Esophagus muscularis mucosa (tissue), 4 donors: Measurements from ENCODE around the gene MYBPC1. TPM values are rescaled to one million over a fixed set of nuclear protein-coding genes. Genes with fewer than 3 reads are reported as not detected.

Source experiments
- DNase-seq: peaks from one replicate; pipeline ENCODE4 v3.0.0-alpha.2; 2017; ENCODE audit errors: extremely low spot score
- H3K27ac ChIP-seq, 4 donors: fragments of 200-600 bp; sonication (generic); replicated peaks in 1 of 4; 1 replicate in 3 of 4; 2 replicates in 1 of 4; pipeline ENCODE4 v1.5.1; 2016 to 2019; ENCODE audit warnings: mild to moderate bottlenecking in 1 of 4
- H3K27me3 ChIP-seq, 4 donors: fragments of 200-600 bp; sonication (generic); one replicate each; pipeline versions ENCODE4 v1.5.1 to v1.6.0; 2016 to 2019
- H3K36me3 ChIP-seq, 4 donors: fragments of 200-600 bp; sonication (generic); one replicate each; pipeline ENCODE4 v1.5.1; 2016 to 2019
- H3K4me1 ChIP-seq, 4 donors: fragments of 200-600 bp; sonication (generic); one replicate each; pipeline ENCODE4 v1.5.1; 2016 to 2019
- H3K4me3 ChIP-seq, 4 donors: fragments of 200-600 bp; sonication (generic); 1 replicate in 2 of 4; 2 replicates in 2 of 4; pipeline ENCODE4 v1.5.1; 2016 to 2019; ENCODE audit warnings: mild to moderate bottlenecking in 4 of 4, moderate library complexity in 1 of 4
- H3K9me3 ChIP-seq, 4 donors: fragments of 200-600 bp; sonication (generic); 1 replicate in 3 of 4; 2 replicates in 1 of 4; pipeline ENCODE4 v1.5.1; 2016 to 2019
- EP300 ChIP-seq: sonication (generic); formaldehyde crosslinking; IDR thresholded peaks from one replicate; pipeline ENCODE4 v1.6.1; 2017; ENCODE audit warnings: antibody characterized with exemption
- POLR2A ChIP-seq: fragments of 450-650 bp; IDR thresholded peaks from one replicate; pipeline ENCODE4 v1.6.1; 2017; ENCODE audit warnings: antibody characterized with exemption, moderate library complexity, mild to moderate bottlenecking, low read depth
- POLR2AphosphoS5 ChIP-seq, 2 donors: sonication (generic); formaldehyde crosslinking; IDR thresholded peaks; one replicate each; pipeline ENCODE4 v1.6.1; 2017; ENCODE audit warnings: antibody characterized with exemption in 2 of 2
- WGBS: methylation state at CpG from one replicate; pipeline ENCODE4 v1.1.5; 2018; 5-methylcytosine and 5-hydroxymethylcytosine counted together
- intact Hi-C: fragments of 100-400 bp; cut with DNase I; formaldehyde crosslinking; loops from one replicate; pipeline ENCODE4 v1.15.1; 2023
- total RNA-seq, 4 donors: library from RNA; depleted of rRNA; stranded (reverse); fragments of >200 nt; gene quantifications; one replicate each; pipeline versions ENCODE4 v1.1.0 to v1.2.1, GENCODE V29; 2016
- TF ChIP-seq, protein P1 (sequence below), 3 experiments: fragments of 200-600 bp in 2 of 3; fragments of 450-650 bp in 1 of 3; sonication (generic) in 2 of 3; IDR thresholded peaks; one replicate each; pipeline ENCODE4 v1.5.1; 2017 to 2019; ENCODE audit warnings: antibody characterized with exemption in 3 of 3, mild to moderate bottlenecking in 2 of 3, moderate library complexity in 1 of 3

Gene MYBPC1
- total RNA-seq, 4 donors from 2014 or later = 0.13 to 0.17 TPM; not detected in 2

DNA sequence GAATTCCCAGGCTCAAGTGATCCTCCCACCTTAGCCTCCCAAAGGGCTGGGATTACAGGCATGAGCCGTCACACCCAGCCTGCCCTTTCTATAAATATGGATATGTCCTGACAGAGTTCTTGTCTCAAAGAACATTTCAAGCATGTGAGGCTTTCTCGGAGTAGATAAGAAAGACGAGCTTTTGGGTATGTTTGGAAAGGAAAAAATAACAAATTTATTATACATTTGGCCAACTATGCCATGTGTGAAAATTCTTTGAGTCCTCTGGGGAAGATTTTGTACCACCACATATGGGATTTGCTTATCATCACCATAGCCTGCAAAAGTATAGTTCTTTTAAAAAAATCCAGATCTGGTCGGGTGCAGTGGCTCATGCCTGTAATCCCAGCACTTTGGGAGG is 23.7 kb upstream of the MYBPC1 start:
- intact Hi-C loops = no loop called here
- Histone ChIP-seq H3K4me3 (no peak overlapping the region), H3K9me3 (no peaks in the 10 kb centered on the region), H3K4me1 (peaks cover 0 to 8% (median 2%) of the 10 kb centered on the region in 4 donors), H3K27me3 (no peaks in the 10 kb centered on the region), H3K36me3 (no peaks in the 10 kb centered on the region), H3K27ac (no peak overlapping the region)
- TF ChIP-seq EP300 = no peak
- TF ChIP-seq, protein P1, sequence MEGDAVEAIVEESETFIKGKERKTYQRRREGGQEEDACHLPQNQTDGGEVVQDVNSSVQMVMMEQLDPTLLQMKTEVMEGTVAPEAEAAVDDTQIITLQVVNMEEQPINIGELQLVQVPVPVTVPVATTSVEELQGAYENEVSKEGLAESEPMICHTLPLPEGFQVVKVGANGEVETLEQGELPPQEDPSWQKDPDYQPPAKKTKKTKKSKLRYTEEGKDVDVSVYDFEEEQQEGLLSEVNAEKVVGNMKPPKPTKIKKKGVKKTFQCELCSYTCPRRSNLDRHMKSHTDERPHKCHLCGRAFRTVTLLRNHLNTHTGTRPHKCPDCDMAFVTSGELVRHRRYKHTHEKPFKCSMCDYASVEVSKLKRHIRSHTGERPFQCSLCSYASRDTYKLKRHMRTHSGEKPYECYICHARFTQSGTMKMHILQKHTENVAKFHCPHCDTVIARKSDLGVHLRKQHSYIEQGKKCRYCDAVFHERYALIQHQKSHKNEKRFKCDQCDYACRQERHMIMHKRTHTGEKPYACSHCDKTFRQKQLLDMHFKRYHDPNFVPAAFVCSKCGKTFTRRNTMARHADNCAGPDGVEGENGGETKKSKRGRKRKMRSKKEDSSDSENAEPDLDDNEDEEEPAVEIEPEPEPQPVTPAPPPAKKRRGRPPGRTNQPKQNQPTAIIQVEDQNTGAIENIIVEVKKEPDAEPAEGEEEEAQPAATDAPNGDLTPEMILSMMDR (IDR thresholded peaks at IDR 0.05) = no peak
- TF ChIP-seq POLR2A = no peak
- no peak for TF ChIP-seq POLR2AphosphoS5 (IDR thresholded peaks at IDR 0.05)
- 58% methylated on average over 4 of the region's 4 CpGs for WGBS
- no peak for DNase-seq

DNA sequence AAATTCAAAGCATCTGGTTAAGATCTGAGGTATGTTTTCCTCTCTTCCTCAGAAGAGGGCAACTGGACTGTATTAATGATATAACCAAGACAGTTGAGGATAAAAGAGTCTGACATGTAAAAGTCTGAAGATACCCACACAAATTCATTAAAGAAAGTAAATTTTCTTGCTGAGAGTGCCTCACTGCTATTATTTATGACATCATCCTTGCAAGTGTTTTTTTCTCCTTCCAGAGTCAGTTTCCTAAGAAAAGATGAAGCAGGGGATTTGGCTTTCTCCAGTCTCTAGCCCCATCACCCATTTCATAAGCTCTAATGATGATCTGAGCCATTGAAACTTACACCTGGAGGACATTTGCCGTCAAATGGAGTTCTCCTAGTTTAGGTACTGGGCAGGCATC is 21.0 kb upstream of the MYBPC1 start:
- Histone ChIP-seq H3K36me3 (no peaks in the 10 kb centered on the region), H3K27ac (no peak overlapping the region), H3K27me3 (no peaks in the 10 kb centered on the region), H3K9me3 (no peaks in the 10 kb centered on the region), H3K4me3 (no peak overlapping the region), H3K4me1 (no peaks in the 10 kb centered on the region)
- no peak for DNase-seq
- intact Hi-C loops = no loop called here
- TF ChIP-seq POLR2A (no peak), POLR2AphosphoS5 (IDR thresholded peaks at IDR 0.05) (no peak), EP300 (no peak)
- TF ChIP-seq, protein P1 (IDR thresholded peaks at IDR 0.05) = no peak
- 80% methylated on average over 1 of the region's 1 CpG for WGBS

DNA sequence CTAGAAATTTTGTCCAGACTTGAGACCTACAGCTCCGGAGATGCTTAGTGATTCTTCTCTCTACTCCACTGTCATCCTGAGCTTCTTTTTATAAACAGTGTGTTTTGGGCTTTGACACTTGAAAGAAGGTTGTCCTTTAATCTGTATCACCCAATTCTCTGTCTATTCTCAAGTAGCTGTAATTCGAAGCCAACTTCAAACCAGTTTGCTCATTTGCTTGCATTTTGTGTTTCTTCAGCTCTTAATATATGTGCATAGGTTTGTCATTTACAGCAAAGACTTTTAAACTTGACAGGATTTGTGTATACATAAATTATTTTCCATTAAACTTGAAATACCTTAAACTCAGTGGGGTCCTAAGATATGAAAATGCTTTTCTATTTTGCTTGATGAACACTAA is 16.4 kb upstream of the MYBPC1 start:
- no peak for DNase-seq
- intact Hi-C loops = no loop called here
- no peaks in the 10 kb centered on the region for H3K9me3 ChIP-seq
- no peaks in the 10 kb centered on the region for H3K27me3 ChIP-seq
- H3K27ac ChIP-seq = no peak overlapping the region
- TF ChIP-seq POLR2A (no peak), EP300 (no peak), POLR2AphosphoS5 (IDR thresholded peaks at IDR 0.05) (no peak)
- TF ChIP-seq, protein P1 (IDR thresholded peaks at IDR 0.05) = no peak
- no peaks in the 10 kb centered on the region for H3K36me3 ChIP-seq
- H3K4me1 ChIP-seq = no peaks in the 10 kb centered on the region
- WGBS = 63% methylated on average over 2 of the region's 2 CpGs
- H3K4me3 ChIP-seq = no peak overlapping the region

DNA sequence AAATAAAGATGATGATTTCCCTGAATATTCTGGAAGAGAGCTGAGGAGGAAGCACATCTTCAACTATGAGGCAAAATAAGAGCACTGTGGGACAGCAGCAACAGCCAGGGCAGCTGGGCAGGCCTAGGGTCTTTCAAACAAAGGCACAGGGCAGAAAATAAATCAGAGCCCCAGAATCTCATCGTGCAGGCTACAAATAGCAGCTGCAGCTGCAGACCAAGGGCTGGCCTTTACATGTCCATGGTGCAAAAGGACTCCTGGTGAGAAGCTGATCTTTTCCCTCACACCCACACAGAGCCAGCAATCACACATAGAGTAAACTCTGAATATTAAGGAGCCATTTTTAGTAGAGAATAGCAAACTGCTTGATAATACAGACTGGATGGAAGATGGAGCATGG is 13.6 kb upstream of the MYBPC1 start:
- intact Hi-C loops = no loop called here
- Histone ChIP-seq H3K4me3 (no peak overlapping the region), H3K27ac (no peak overlapping the region), H3K9me3 (no peaks in the 10 kb centered on the region), H3K27me3 (peaks cover 0 to 4% (median 0%) of the 10 kb centered on the region in 4 donors), H3K36me3 (no peaks in the 10 kb centered on the region), H3K4me1 (no peaks in the 10 kb centered on the region)
- no peak for TF ChIP-seq EP300
- TF ChIP-seq, protein P1 (IDR thresholded peaks at IDR 0.05) = no peak
- TF ChIP-seq POLR2A = no peak
- TF ChIP-seq POLR2AphosphoS5 (IDR thresholded peaks at IDR 0.05) = no peak
- 8% methylated on average over 1 of the region's 1 CpG for WGBS
- DNase-seq = no peak

DNA sequence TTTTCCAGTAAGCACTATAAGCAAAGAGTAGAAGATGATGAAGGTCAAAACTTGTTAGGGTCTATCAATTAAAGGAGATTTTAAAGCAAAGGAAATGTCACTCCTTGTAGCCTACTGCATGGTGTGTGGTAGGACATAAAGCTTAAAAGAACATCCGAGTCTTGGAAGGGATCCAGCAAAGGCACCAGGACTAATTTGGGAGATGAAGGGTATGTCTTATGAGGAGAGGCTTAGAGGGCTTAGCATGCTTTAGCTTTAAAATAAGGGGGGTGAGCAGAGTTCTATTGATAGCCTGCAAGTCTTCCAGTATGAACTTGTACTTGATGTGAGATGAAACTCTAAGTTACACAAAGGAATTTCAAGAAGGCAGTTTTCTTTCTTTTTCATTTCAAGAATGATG is 11.8 kb upstream of the MYBPC1 start:
- H3K27ac ChIP-seq = no peak overlapping the region
- peaks cover 0 to 4% (median 0%) of the 10 kb centered on the region in 4 donors for H3K27me3 ChIP-seq
- 44% methylated on average over 1 of the region's 1 CpG for WGBS
- no peaks in the 10 kb centered on the region for H3K4me1 ChIP-seq
- no peak for DNase-seq
- H3K9me3 ChIP-seq = no peaks in the 10 kb centered on the region
- no peak overlapping the region for H3K4me3 ChIP-seq
- H3K36me3 ChIP-seq = no peaks in the 10 kb centered on the region
- intact Hi-C loops = no loop called here
- TF ChIP-seq EP300 (no peak), POLR2A (no peak), POLR2AphosphoS5 (IDR thresholded peaks at IDR 0.05) (no peak)
- TF ChIP-seq, protein P1 (IDR thresholded peaks at IDR 0.05) = no peak
